Mucosa of descending colon (tissue), 3 donors: ENCODE data around the gene SOS1. TPM values are rescaled to one million over a fixed set of nuclear protein-coding genes. Genes with fewer than 3 reads are reported as not detected.
"Not testable (repeated sequence)": the region's sequence is repeated elsewhere in the genome, so short reads cannot be mapped to it uniquely, and the experiment has no call there.

Experiments
- ATAC-seq: fragments of 200-7000 bp; cut with Tn5 transposase; one replicate; pipeline ENCODE4 v1.9.1; 2020; ENCODE audit warnings: mild to moderate bottlenecking, moderate library complexity
- DNase-seq, 3 donors: peaks; one replicate each; pipeline ENCODE4 v3.0.0-alpha.2; 2020
- H3K36me3 ChIP-seq: fragments of 200-600 bp; one replicate; pipeline ENCODE4 v1.8.0; 2021; ENCODE audit warnings: low read depth, mild to moderate bottlenecking
- H3K4me1 ChIP-seq: fragments of 200-600 bp; one replicate; pipeline ENCODE4 v1.8.0; 2021; ENCODE audit warnings: low read depth, mild to moderate bottlenecking
- H3K4me3 ChIP-seq: fragments of 200-600 bp; one replicate; pipeline ENCODE4 v1.8.0; 2021; ENCODE audit warnings: mild to moderate bottlenecking
- H3K9me3 ChIP-seq: fragments of 200-600 bp; one replicate; pipeline ENCODE4 v1.8.0; 2021; ENCODE audit warnings: mild to moderate bottlenecking
- CTCF ChIP-seq: fragments of 200-600 bp; IDR thresholded peaks from one replicate; pipeline ENCODE4 v1.8.0; 2022; ENCODE audit warnings: antibody characterized with exemption, mild to moderate bottlenecking
- intact Hi-C, 2 donors: fragments of 100-400 bp; cut with DNase I in 1 of 2; cut with micrococcal nuclease in 1 of 2; formaldehyde crosslinking; loops; one replicate each; pipeline versions ENCODE4 v1.11.0 to v1.11.1; 2022; cut with DNase I, micrococcal nuclease
- total RNA-seq, 3 donors: library from RNA; stranded (reverse); fragmentation: NEBNext Ultra II Directional in 2 of 3; extraction: Animal tissue kit (Norgen Biotek cat#: 25700) in 2 of 3; gene quantifications; one replicate each; pipeline versions ENCODE4 v1.2.1 to v1.2.4, GENCODE V29; 2021 to 2023
- donor health status: DM: no; HTN: no; CAD: no; lungs with moderate emphysema.
- donor health status: DM: no; HTN: no; CAD: no.
- donor health status: DM: no; HTN: yes; CAD: no.

SOS1 gene
- total RNA-seq, 3 donors from 2014 or later, result 38.8 to 44.2 (median 39.8) TPM

DNA sequence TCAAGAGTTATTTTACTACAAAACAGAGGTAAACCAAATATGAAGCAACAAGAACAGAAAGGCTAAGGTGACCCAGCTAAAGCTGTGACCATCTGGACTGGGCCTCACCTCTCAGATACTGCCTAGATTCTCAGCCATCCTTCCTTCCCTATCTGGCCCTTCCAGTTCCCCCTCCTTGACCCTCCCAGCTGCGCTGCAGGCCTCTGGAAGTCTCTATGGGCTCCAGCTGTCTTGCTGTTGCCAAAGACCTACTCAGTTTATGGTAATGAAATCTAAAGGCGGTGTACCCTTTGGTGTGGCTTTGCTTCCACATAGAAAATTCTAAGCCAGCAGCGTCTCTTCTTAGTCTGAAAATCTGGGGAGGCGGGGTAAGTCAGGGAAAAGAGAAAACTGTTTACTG lies 175.5 kb downstream of the SOS1 start:
- no peak for TF ChIP-seq CTCF
- DNase-seq (no peak), ATAC-seq (no peak)
- Histone ChIP-seq H3K9me3 (no peaks in the 10 kb centered on the region), H3K4me1 (no peaks in the 10 kb centered on the region), H3K36me3 (no peaks in the 10 kb centered on the region), H3K4me3 (no peak overlapping the region)
- intact Hi-C loops, result loop anchor here in 1 of 2 donors (5.0 kb wide), 1 partner anchor 282 kb away; no protein-coding TSS in a partner anchor

GRCh38 chr2:38943784-38944183 lies 177.1 kb downstream of the SOS1 start:
- Histone ChIP-seq H3K9me3 (no peaks in the 10 kb centered on the region), H3K4me3 (no peak overlapping the region), H3K4me1 (no peaks in the 10 kb centered on the region), H3K36me3 (no peaks in the 10 kb centered on the region)
- DNase-seq (no peak), ATAC-seq (no peak)
- no peak for TF ChIP-seq CTCF
- intact Hi-C loops, result no loop called here

GRCh38 chr2:38940746-38941145 lies 180.1 kb downstream of the SOS1 start:
- intact Hi-C loops, result no loop called here
- H3K36me3 ChIP-seq, result no peaks in the 10 kb centered on the region
- DNase-seq, result no peak
- H3K4me3 ChIP-seq, result no peak overlapping the region
- H3K4me1 ChIP-seq, result no peaks in the 10 kb centered on the region
- no peak for TF ChIP-seq CTCF
- H3K9me3 ChIP-seq, result no peaks in the 10 kb centered on the region
- no peak for ATAC-seq

DNA sequence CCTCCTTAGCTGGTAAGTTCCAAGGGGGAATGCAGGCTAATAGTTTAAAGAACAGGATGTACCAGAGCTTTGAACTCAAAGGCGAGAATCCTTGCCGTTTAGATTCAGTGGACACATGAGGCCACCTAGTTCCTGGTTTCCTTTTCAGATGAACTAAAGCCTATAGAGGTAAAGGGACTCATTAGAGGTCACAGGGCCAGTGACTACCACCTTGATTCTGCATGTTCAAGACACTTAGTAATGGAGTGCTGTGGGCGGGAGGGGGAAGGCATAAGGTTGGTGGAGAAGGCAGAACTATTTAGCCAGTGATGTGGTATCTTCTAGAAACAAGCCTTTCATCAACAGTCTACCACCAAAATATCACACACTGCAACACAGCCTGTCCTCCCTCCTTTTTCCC lies 183.3 kb downstream of the SOS1 start:
- Histone ChIP-seq H3K36me3 (no peaks in the 10 kb centered on the region), H3K4me3 (no peak overlapping the region), H3K4me1 (no peaks in the 10 kb centered on the region), H3K9me3 (no peaks in the 10 kb centered on the region)
- ATAC-seq (no peak), DNase-seq (no peak)
- intact Hi-C loops, result no loop called here
- TF ChIP-seq CTCF, result no peak

DNA sequence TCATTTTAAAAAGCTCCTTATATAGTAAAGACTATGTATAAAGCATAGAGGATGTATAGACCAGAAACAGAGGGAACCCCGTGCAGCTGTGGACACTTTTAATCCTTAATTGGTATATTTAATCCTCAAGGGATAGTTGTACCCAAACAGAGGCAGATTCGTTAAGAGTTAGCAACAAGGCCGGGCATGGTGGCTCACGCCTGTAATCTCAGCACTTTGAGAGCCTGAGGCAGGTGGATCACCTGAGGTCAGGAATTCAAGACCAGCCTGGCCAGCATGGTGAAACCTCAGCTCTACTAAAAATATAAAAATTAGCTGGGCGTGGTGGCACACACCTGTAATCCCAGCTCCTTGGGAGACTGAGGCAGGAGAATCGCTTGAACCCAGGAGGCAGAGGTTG lies 184.3 kb downstream of the SOS1 start:
- H3K9me3 ChIP-seq, DNase-seq, H3K4me1 ChIP-seq, H3K4me3 ChIP-seq, H3K36me3 ChIP-seq, ATAC-seq, intact Hi-C loops: not testable (repeated sequence)

DNA sequence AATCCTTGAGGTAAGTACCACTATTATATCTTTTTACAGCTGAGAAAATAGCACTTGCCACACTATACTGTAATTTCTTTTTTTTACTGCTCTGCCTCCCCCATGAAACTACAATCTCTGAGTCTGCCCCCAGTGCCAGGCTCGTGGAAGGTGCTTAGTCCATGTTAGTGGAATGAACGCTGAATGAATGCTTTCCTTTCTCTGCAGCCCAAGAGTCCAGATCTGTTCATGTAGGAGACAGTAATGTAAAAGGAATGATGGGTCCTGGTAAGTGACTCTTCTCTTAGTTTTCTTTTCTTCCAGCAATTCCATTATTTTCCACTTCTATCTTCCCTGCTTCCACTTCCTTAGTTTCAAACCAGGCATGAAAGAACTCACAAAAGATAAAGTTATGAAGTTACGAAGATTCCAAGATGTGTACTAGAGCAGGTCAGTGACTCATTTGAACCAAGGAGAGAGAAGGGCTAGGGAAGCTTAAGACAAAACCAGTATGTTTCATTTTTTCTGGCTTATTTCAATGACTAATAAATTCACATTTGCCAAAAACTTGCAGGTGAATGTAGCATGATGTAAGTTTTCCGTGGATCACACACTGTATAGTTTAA lies 185.2 kb downstream of the SOS1 start:
- Histone ChIP-seq H3K4me1 (no peaks in the 10 kb centered on the region), H3K36me3 (no peaks in the 10 kb centered on the region), H3K4me3 (no peak overlapping the region), H3K9me3 (no peaks in the 10 kb centered on the region)
- DNase-seq (no peak), ATAC-seq (no peak)
- TF ChIP-seq CTCF, result no peak
- intact Hi-C loops, result no loop called here
